ENCODE measurements around the gene FOXQ1.

Gene FOXQ1

DNA sequence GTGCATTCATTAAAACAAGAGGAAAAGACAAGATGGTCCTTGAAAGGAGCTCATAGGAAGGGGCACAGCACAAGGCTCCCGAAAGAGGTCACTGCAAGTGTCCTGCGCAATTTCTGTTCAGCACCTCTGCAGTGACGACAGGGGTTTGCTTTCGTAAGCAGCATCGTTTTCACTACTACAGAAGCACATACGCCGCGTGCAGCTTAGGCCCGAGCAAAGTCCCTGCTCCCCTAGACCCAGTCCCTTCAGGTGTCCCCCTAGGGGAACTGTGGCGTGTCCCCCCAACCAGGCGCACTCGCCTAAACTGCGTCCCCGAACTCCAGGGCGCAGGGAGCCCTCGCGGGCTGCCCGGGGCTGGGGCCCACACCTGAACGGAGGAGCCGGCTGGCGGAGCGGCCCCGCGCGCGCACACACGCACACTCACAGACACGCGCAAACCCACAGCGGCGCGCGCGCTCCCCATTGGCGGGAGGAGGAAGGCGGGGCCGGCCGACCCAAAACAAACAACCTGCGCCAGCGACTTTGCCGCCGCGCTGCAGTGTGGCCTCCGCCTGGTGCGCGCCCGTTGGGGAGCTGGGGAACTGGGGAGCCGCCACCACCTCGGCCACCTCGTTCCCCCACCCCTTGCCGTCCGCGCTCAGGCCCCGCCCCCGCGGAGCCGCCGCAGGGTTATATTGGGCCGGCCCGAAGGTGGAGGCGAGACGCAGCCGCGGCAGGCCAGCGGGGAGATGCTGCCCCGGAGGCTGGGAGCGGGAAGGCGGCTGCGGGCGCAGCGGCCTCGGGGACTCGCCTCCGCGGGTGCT is at the start of gene FOXQ1:
Gene FOXQ1 (plus strand): TSS at position 699 of the 803 bp plus-strand sequence. CDS start 607 bp downstream, outside the sequence.
- no peak for DNase-seq (ENCODE audit: low read depth)
- H3K4me3 ChIP-seq (replicated peaks; ENCODE audit: low read depth, low read length): peak within 1 kb of the TSS; percentile 37
- TF ChIP-seq, protein P1, sequence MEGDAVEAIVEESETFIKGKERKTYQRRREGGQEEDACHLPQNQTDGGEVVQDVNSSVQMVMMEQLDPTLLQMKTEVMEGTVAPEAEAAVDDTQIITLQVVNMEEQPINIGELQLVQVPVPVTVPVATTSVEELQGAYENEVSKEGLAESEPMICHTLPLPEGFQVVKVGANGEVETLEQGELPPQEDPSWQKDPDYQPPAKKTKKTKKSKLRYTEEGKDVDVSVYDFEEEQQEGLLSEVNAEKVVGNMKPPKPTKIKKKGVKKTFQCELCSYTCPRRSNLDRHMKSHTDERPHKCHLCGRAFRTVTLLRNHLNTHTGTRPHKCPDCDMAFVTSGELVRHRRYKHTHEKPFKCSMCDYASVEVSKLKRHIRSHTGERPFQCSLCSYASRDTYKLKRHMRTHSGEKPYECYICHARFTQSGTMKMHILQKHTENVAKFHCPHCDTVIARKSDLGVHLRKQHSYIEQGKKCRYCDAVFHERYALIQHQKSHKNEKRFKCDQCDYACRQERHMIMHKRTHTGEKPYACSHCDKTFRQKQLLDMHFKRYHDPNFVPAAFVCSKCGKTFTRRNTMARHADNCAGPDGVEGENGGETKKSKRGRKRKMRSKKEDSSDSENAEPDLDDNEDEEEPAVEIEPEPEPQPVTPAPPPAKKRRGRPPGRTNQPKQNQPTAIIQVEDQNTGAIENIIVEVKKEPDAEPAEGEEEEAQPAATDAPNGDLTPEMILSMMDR (IDR thresholded peaks at IDR 0.05; ENCODE audit: low read length, missing control alignments): no peak

DNA sequence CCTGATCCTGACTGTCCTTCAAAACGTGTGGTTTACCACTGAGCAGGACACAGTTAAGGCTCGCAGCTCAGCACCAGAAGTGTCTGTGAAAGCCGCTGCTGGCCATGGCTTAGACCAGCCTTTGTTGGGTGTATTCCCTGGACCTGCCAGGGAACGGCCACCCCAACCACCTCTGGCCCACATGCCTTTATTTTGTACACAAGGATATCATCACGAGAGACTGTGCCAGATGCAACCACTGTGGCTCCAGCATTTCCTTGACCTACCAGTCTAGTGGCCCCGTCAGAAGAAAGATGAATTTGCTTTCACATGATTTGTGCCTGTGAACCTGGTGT is 49.2 kb upstream of the FOXQ1 start:
- TF ChIP-seq, protein P1 (IDR thresholded peaks at IDR 0.05; ENCODE audit: low read length, missing control alignments): no peak
- DNase-seq (ENCODE audit: low read depth): no peak
- no peak overlapping the region for H3K4me3 ChIP-seq (replicated peaks; ENCODE audit: low read depth, low read length)

DNA sequence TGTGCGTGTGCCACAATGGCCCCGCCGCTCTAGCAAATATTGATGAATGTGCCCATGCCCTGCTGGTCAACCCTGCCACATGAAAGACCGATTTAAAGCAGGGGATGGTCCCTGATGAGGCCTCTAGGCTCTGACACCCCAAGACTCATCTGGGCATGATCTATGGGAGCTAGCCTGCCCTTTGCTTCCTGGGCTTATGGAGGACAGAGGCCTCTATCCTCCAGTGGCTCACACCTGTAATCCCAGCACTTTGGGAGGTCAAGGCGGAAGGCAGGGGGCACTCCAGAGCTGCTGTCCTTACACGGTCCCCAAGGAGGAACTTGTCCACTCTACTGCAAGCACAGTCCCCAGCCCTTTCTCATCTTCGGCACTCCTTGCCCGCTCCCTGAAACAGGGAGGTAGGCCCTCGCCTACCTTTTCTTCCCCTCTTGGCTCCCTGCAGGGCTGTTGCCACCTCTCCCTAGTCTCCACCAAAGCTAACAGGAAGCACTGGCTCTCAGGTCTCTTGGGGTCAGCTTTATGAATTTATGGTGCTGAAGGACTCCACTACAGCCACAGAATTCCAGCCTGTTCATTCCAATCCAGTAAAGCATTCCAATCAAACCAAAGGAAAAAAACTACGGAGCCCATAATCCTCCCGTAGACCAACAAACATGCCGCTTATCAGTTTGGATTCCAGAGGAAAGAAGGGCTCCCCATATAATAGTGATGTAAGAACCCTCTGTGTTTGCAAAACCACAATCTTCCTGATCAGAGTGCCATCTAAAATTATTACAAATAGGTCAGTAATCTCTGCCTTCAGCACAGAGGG is 48.7 kb upstream of the FOXQ1 start:
- TF ChIP-seq, protein P1 (IDR thresholded peaks at IDR 0.05; ENCODE audit: low read length, missing control alignments): no peak
- H3K4me3 ChIP-seq (replicated peaks; ENCODE audit: low read depth, low read length): no peak overlapping the region
- DNase-seq (ENCODE audit: low read depth): no peak

DNA sequence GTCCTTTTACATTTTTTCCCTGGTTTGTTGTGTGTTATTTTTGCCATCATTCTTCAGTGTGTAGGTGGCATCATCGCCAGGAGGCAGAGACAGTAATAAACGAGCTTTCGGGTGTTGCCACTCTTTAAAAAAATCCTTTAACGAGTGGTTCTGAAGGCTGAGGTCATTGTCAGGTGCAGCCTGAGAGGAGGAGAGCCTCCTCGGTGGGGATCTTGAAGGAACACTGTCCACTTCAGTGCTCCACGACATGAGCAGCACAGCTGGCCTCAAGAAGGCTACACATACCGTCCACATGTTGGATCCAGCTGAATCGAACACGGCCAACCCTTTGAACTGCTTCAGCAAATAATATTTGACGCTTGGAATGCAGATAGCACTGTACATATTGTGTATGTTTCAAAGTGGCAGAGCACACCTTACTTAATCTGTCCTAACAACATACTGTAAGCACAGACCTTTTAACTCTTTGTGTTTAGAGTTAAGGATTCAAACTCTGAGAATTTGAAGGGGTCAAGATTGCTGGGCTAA is 48.0 kb upstream of the FOXQ1 start:
- TF ChIP-seq, protein P1 (IDR thresholded peaks at IDR 0.05; ENCODE audit: low read length, missing control alignments): no peak
- no peak overlapping the region for H3K4me3 ChIP-seq (replicated peaks; ENCODE audit: low read depth, low read length)
- DNase-seq (ENCODE audit: low read depth): no peak

- TF ChIP-seq, protein P1 (IDR thresholded peaks at IDR 0.05; ENCODE audit: low read length, missing control alignments): no peak
These were observed 47.1 kb upstream of the FOXQ1 start for GRCh38 chr6:1264619-1265445.

GRCh38 chr6:1266686-1267056 is 45.2 kb upstream of the FOXQ1 start:
- no peak overlapping the region for H3K4me3 ChIP-seq (replicated peaks; ENCODE audit: low read depth, low read length)
- TF ChIP-seq, protein P1 (IDR thresholded peaks at IDR 0.05; ENCODE audit: low read length, missing control alignments): no peak
- DNase-seq (ENCODE audit: low read depth): no peak

More at GRCh38 chr6:1264619-1265445, 47.1 kb upstream of the FOXQ1 start:
- DNase-seq (ENCODE audit: low read depth): no peak
- no peak overlapping the region for H3K4me3 ChIP-seq (replicated peaks; ENCODE audit: low read depth, low read length)

Measured in fibroblast of pulmonary artery (primary cell).